T follicular helper cell (primary cell): ENCODE data around the gene RD3L.

Experiments
- DNase-seq: peaks from one replicate; pipeline ENCODE4 v3.0.0-alpha.2; 2020; ENCODE audit warnings: low read depth

RD3L gene

DNA sequence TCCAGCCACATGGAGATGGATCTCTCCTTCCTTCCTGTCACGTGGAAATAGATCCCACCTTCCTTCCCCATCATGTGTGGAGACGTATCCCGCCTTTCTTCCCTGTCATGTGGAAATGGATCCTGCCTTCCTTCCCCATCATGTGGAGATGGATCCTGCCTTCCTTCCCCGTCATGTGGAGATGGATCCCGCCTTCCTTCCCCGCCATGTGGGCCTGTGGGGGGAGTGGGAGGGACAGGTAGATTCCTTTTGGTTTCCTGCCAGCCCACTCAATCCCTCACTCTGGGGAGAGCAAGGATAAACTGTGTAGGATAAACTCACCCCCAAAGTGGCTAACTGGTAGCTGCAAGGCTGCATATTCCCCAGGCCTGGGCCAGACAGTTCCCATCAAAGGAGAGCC, 45.8 kb downstream of the RD3L start:
- DNase-seq: no peak

- no peak for DNase-seq
Observed at GRCh38 chr14:103894723-103895059, 47.6 kb downstream of the RD3L start.

- DNase-seq: no peak
Observed at GRCh38 chr14:103894034-103894722, 48.2 kb downstream of the RD3L start.

DNA sequence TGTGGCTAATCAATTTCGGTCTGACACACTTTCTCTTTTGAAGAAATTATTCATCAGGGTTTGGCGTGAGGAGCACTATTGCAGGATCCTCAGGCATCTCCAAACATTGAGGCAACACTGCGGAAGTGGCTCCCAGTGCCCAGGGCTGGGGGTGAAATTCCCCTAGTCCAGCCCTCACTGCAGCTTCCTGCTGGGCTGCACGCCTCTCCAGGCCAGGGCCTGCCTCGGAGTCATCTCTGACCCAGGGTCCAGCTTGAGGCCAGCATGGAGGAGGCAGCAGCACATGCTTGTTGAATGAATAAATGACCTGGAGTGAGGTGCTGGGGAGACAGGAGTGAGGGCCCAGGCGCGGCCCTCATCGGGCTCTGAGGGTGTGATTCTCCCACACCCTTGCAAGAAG, 50.1 kb downstream of the RD3L start:
- no peak for DNase-seq

- DNase-seq: no peak
Observed at GRCh38 chr14:103891667-103892215, 50.6 kb downstream of the RD3L start.

DNA sequence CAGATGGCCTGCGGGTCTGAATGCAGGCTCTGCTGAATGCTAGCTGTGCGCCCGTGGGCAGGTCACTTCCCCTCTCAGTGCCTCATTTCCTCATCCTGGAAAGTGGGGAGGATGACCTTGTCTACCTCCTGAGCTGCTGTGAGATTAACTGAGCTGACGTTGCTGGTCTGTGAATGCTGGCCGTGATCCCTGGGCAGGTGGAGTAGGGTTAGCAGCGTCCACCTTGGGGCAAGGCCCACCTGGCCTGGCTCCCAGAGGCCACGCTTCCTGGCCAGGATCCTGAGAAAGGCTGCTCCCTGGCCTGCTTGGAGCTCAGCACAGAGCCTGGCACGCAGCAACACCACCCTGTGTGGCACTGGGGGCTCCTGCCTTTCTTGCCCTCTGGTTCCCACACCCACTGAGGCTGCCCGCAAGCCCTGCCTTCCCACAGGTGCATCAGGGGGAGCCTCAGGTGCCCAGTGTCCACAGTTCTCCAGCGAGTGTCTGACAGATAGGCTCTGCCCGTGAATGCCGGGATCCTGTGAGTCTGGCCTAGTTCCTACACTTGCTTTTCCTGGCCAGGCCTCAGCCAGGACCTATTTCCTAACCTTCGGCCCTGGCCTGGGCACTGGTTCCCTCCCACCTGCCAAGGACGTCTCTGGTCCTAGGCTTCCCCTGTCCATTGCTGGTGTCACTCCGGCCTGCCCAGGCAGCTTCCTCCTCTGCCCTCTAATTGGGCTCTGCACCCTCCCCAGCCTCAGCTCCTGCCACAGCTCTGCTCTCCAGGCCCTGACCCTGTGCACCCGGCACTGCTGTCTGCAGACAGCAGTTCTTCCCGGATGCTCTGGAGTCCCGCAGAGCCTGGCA, 51.3 kb downstream of the RD3L start:
- DNase-seq: no peak
